Lung (tissue), 16 donors: ENCODE data around the gene SHISA8. TPM values are rescaled to one million over a fixed set of nuclear protein-coding genes. Genes with fewer than 3 reads are reported as not detected.

Experiments
- ATAC-seq: fragments of 200-7000 bp; cut with Tn5 transposase; one replicate; pipeline ENCODE4 v1.9.1; 2020; ENCODE audit warnings: moderate number of reproducible peaks; ENCODE audit not compliant: insufficient read depth, low FRiP score
- DNase-seq, 3 donors: peaks; one replicate each; pipeline ENCODE4 v3.0.0-alpha.2; 2013 to 2017
- H3K27ac ChIP-seq, 2 donors: one replicate each; pipeline ENCODE4 v1.5.1; 2013; ENCODE audit warnings: mild to moderate bottlenecking in 2 of 2, moderate library complexity in 2 of 2, control low read depth in 1 of 2, inconsistent platforms in 1 of 2, low read depth in 1 of 2, low read length in 1 of 2
- H3K27me3 ChIP-seq, 3 donors: one replicate each; pipeline ENCODE4 v1.5.1; 2013; ENCODE audit warnings: low read length in 2 of 3; ENCODE audit not compliant: control insufficient read depth in 3 of 3, insufficient read depth in 3 of 3
- H3K36me3 ChIP-seq, 4 donors: one replicate each; pipeline ENCODE4 v1.5.1; 2013; ENCODE audit warnings: low read length in 4 of 4, mild to moderate bottlenecking in 1 of 4, moderate library complexity in 1 of 4; ENCODE audit not compliant: control insufficient read depth in 4 of 4, insufficient read depth in 4 of 4
- H3K4me1 ChIP-seq, 5 donors: one replicate each; pipeline ENCODE4 v1.5.1; 2013; ENCODE audit warnings: low read length in 5 of 5, mild to moderate bottlenecking in 2 of 5, moderate library complexity in 1 of 5; ENCODE audit not compliant: control insufficient read depth in 5 of 5, insufficient read depth in 5 of 5
- H3K4me3 ChIP-seq: one replicate; pipeline ENCODE4 v1.5.1; 2013; ENCODE audit warnings: mild to moderate bottlenecking, control low read depth, moderate library complexity
- H3K9ac ChIP-seq, 2 donors: one replicate each; pipeline ENCODE4 v1.5.1; 2013; ENCODE audit warnings: low read length in 2 of 2, control low read depth in 1 of 2; ENCODE audit not compliant: insufficient read depth in 1 of 2
- H3K9me3 ChIP-seq, 4 donors: one replicate each; pipeline ENCODE4 v1.5.1; 2013; ENCODE audit warnings: low read length in 3 of 4, mild to moderate bottlenecking in 1 of 4, moderate library complexity in 1 of 4; ENCODE audit not compliant: control insufficient read depth in 4 of 4, insufficient read depth in 3 of 4
- CTCF ChIP-seq: IDR thresholded peaks from 2 replicates; pipeline ENCODE4 v1.5.1; 2012; ENCODE audit warnings: mild to moderate bottlenecking; ENCODE audit errors: control extremely low read depth, extremely low read depth
- WGBS, 2 donors: extraction: QIAGEN DNeasy Blood & Tissue Kit; methylation state at CpG; one replicate each; pipeline ENCODE4 v1.1.7; 2013; 5-methylcytosine and 5-hydroxymethylcytosine counted together
- long read RNA-seq, 5 donors: transcript quantifications; one replicate each; lab custom pipeline, GENCODE V29; 2026
- polyA plus RNA-seq, 2 donors: library from polyadenylated mRNA; stranded (reverse); fragments of 200-250 nt; gene quantifications; one replicate each; pipeline ENCODE4 v1.2.1, GENCODE V29; 2013
- total RNA-seq, 2 donors: library from RNA; depleted of rRNA in 1 of 2; stranded (reverse); fragments of >200 nt in 1 of 2; gene quantifications; one replicate each; pipeline ENCODE4 v1.2.1, GENCODE V29; 2014 to 2021
- donor health status: control.
- donor health status: control.
- donor health status: Bipolar disorder and iron deficiency.
- donor health status: healthy.
- donor health status: DM: yes; HTN: yes; CAD: no.

The SHISA8 gene
- total RNA-seq (under 1 TPM in 1 of 2 donors, not detected in 1; 0.34 TPM), polyA plus RNA-seq (under 1 TPM in 1 of 2 donors, not detected in 1; 0.02 TPM)
- long read RNA-seq, donor 1 = 0 reads
- long read RNA-seq, donor 2 = 0 reads
- long read RNA-seq, donor 3 = 0 reads
- long read RNA-seq, donor 4 = 0 reads
- long read RNA-seq, donor 5 = 0 reads

GRCh38 chr22:41915035-41915785, at the start of gene SHISA8:
SHISA8 (minus strand) TSS chr22:41915074; CDS start chr22:41914667, 407 bp downstream.
- H3K9ac ChIP-seq = no peak within 1 kb of the TSS
- TF ChIP-seq CTCF = no peak
- H3K36me3 ChIP-seq = no peaks in the 10 kb centered on the region
- H3K27me3 ChIP-seq = peaks cover 4 to 67% (median 59%) of the 10 kb centered on the region in 3 donors
- H3K27ac ChIP-seq = no peak within 1 kb of the TSS
- 7 to 9% methylated on average over 49 to 63 of the region's 63 CpGs for WGBS, 2 donors
- peaks cover 0 to 31% (median 16%) of the 10 kb centered on the region in 5 donors for H3K4me1 ChIP-seq
- DNase-seq = peak; percentile 61 to 67 (median 66)
- ATAC-seq = no peak
- H3K4me3 ChIP-seq = no peak within 1 kb of the TSS
- no peaks in the 10 kb centered on the region for H3K9me3 ChIP-seq

DNA sequence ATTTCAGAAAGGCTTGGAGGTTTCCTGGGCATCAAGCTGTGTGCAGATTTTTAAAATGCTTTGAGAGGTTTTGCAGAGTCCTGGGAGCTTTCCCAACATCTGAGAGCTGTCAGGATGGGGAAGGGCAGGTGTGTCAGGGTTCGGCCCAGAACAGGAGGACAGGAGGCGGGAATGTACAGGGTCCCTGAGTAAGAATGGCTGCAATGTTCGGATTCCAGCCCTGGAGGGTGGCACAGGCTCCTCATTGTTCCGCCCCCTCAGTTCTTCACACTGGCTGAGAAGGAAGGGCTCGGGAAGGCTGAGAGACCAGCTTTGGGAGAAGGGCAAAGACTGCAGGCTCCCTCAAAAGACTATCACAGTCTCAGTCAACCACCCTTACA, 49.2 kb upstream of the SHISA8 start:
- H3K9ac ChIP-seq = no peak overlapping the region
- ATAC-seq (no peak), DNase-seq (no peak)
- no peaks in the 10 kb centered on the region for H3K27me3 ChIP-seq
- TF ChIP-seq CTCF = no peak
- H3K9me3 ChIP-seq = no peaks in the 10 kb centered on the region
- H3K36me3 ChIP-seq = no peaks in the 10 kb centered on the region
- 73 to 76% methylated on average over 5 of the region's 5 CpGs for WGBS, 2 donors
- peak overlapping the region in 1 of 2 donors; percentile 48 for H3K27ac ChIP-seq
- H3K4me3 ChIP-seq = peak overlapping the region; percentile 12
- peaks cover 0 to 10% (median 2%) of the 10 kb centered on the region in 5 donors for H3K4me1 ChIP-seq

GRCh38 chr22:41963453-41964111, 48.7 kb upstream of the SHISA8 start:
- Histone ChIP-seq H3K27ac (peak overlapping the region in 1 of 2 donors; percentile 20), H3K4me3 (no peak overlapping the region), H3K36me3 (no peaks in the 10 kb centered on the region), H3K9ac (no peak overlapping the region), H3K9me3 (no peaks in the 10 kb centered on the region), H3K4me1 (peaks cover 0 to 10% (median 2%) of the 10 kb centered on the region in 5 donors), H3K27me3 (no peaks in the 10 kb centered on the region)
- ATAC-seq (no peak), DNase-seq (peak in 2 of 3 donors; percentile 52 to 68)
- 59 to 66% methylated on average over 9 of the region's 9 CpGs for WGBS, 2 donors
- no peak for TF ChIP-seq CTCF
